HepG2 (cell line): ENCODE data around the gene TGM2. TPM values are rescaled to one million over a fixed set of nuclear protein-coding genes. Genes with fewer than 3 reads are reported as not detected.
A peak's percentile ranks its signal among the peaks of the same experiment; 100 is the strongest.

Source experiments
- BCL6 ChIP-seq: IDR thresholded peaks from 2 replicates; pipeline ENCODE4 v1.6.1; 2016; ENCODE audit warnings: missing genetic modification reagents, missing compliant biosample characterization
- CEBPG ChIP-seq: IDR thresholded peaks from 2 replicates; pipeline ENCODE4 v1.6.1; 2016
- CHD4 ChIP-seq: fragments of 200-600 bp; sonication (generic); IDR thresholded peaks from 2 replicates; pipeline ENCODE4 v1.7.0; 2017; ENCODE audit warnings: mild to moderate bottlenecking, low read length, borderline replicate concordance
- HIVEP1 ChIP-seq: sonication (generic); formaldehyde crosslinking; IDR thresholded peaks from 2 replicates; pipeline ENCODE4 v1.4.0; 2020; ENCODE audit warnings: mild to moderate bottlenecking, missing genetic modification reagents
- JARID2 ChIP-seq: sonication (generic); formaldehyde crosslinking; IDR thresholded peaks from 2 replicates; pipeline ENCODE4 v1.8.1; 2023; ENCODE audit warnings: missing genetic modification reagents, inconsistent platforms; ENCODE audit not compliant: insufficient replicate concordance
- NBN ChIP-seq: fragments of 450-650 bp; conservative IDR thresholded peaks from 2 replicates; pipeline ENCODE4 v1.6.1; 2017
- NR2F6 ChIP-seq, 2 experiments: IDR thresholded peaks; 2 replicates each; pipeline ENCODE4 v1.6.1; 2016; ENCODE audit warnings: antibody characterized with exemption in 1 of 2, mild to moderate bottlenecking in 1 of 2
- PAF1 ChIP-seq: IDR thresholded peaks from 2 replicates; pipeline ENCODE4 v1.6.1; 2016; ENCODE audit warnings: missing genetic modification reagents, missing compliant biosample characterization
- RBAK ChIP-seq: sonication (generic); formaldehyde crosslinking; IDR thresholded peaks from 2 replicates; pipeline ENCODE4 v1.5.1; 2020; ENCODE audit warnings: mild to moderate bottlenecking, missing genetic modification reagents
- SALL2 ChIP-seq: sonication (generic); formaldehyde crosslinking; IDR thresholded peaks from 2 replicates; pipeline ENCODE4 v1.8.1; 2023; ENCODE audit warnings: mild to moderate bottlenecking, missing genetic modification reagents, inconsistent platforms
- ZBTB25 ChIP-seq: IDR thresholded peaks from 2 replicates; pipeline ENCODE4 v1.6.1; 2018; ENCODE audit warnings: missing genetic modification reagents
- ZIK1 ChIP-seq: sonication (generic); formaldehyde crosslinking; IDR thresholded peaks from 2 replicates; pipeline ENCODE4 v1.5.0; 2020; ENCODE audit warnings: mild to moderate bottlenecking, low read depth, missing genetic modification reagents, borderline replicate concordance
- ZKSCAN8 ChIP-seq: IDR thresholded peaks from 2 replicates; pipeline ENCODE4 v1.6.1; 2016; ENCODE audit warnings: borderline replicate concordance, missing genetic modification reagents, missing compliant biosample characterization
- ZNF225 ChIP-seq: sonication (generic); formaldehyde crosslinking; IDR thresholded peaks from 2 replicates; pipeline ENCODE4 v1.4.0; 2020; ENCODE audit warnings: mild to moderate bottlenecking, missing genetic modification reagents
- ZNF275 ChIP-seq: sonication (generic); formaldehyde crosslinking; IDR thresholded peaks from 2 replicates; pipeline ENCODE4 v1.8.0; 2022; ENCODE audit warnings: missing genetic modification reagents, mild to moderate bottlenecking, inconsistent platforms, borderline replicate concordance
- ZNF292 ChIP-seq: sonication (generic); formaldehyde crosslinking; IDR thresholded peaks from 2 replicates; pipeline ENCODE4 v1.8.1; 2022; ENCODE audit warnings: mild to moderate bottlenecking, low read depth, missing genetic modification reagents, borderline replicate concordance
- ZNF331 ChIP-seq: sonication (generic); formaldehyde crosslinking; IDR thresholded peaks from 2 replicates; pipeline ENCODE4 v1.4.0; 2020; ENCODE audit warnings: missing genetic modification reagents
- ZNF530 ChIP-seq: sonication (generic); formaldehyde crosslinking; IDR thresholded peaks from 2 replicates; pipeline ENCODE4 v1.5.0; 2020; ENCODE audit warnings: low read depth, mild to moderate bottlenecking, missing genetic modification reagents
- ZNF614 ChIP-seq: IDR thresholded peaks from 2 replicates; pipeline ENCODE4 v1.6.1; 2018; ENCODE audit warnings: missing biosample characterization, missing genetic modification reagents, inconsistent platforms, borderline replicate concordance
- polyA plus RNA-seq, 8 experiments: library from polyadenylated mRNA; depleted of rRNA in 3 of 8; stranded (reverse) in 7 of 8; unstranded in 1 of 8; fragments of >200 nt; fragmentation: Illumina TruSeq in 4 of 8; extraction: Trizol in 4 of 8; gene quantifications; 2 replicates each; pipeline versions ENCODE4 v1.2.1 to v1.2.3, GENCODE V29; 2011 to 2016; ENCODE audit warnings: low read depth in 4 of 8, missing spikeins in 1 of 8, mixed read lengths in 1 of 8; ENCODE audit not compliant: insufficient read depth in 1 of 8
- total RNA-seq, 5 experiments: library from RNA; depleted of rRNA; stranded (reverse); fragments of >200 nt; fragmentation: Illumina TruSeq; extraction: Trizol; gene quantifications; 2 replicates each; pipeline ENCODE4 v1.2.3, GENCODE V29; 2016; ENCODE audit warnings: low read depth in 1 of 5
- TF ChIP-seq, protein P1 (sequence below): sonication (generic); formaldehyde crosslinking; IDR thresholded peaks from 2 replicates; pipeline ENCODE4 v1.4.0; 2020; ENCODE audit warnings: missing genetic modification reagents, borderline replicate concordance
- TF ChIP-seq, protein P2 (sequence below): sonication (generic); formaldehyde crosslinking; IDR thresholded peaks from 2 replicates; pipeline ENCODE4 v1.4.0; 2020; ENCODE audit warnings: mild to moderate bottlenecking, missing genetic modification reagents

Gene TGM2
- total and polyA plus RNA-seq, 2 of the 13 experiments (the other 11 are each of a cell fraction or from before 2014, with no cell fraction given): 4.2 to 46.4 TPM

DNA sequence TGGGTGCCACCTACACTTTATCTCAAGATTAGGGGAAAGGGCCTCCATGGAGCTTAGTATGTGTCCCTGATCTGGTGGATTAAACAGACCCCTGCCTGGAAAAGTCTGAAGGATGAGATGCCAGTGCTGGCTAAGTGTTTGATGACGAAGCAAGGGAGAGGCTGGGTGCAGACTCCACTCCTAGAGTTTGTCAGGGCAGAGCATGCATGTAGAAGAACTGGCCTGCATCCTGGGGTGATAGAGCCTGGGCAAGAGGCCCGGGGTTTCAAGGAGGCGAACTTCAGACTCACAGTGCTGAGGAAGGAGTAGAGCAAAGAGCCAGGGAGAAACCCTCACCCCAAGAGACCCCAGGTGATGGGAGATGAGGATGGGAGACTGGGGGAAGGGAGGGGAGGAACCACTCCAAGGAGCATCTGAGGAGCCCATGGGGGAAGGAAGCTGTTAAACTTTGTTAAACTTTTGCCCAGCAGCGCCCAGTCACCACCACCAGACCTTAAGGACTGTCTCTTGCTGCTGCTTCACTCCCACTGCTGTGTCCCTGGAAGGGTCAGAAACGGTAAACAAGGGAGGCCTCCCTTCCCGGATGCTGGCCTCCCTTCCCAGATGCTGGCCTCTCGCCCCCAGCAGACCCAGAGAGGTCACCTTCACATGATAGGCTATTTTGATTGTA is 69.9 kb downstream of the TGM2 start (continued):
- TF ChIP-seq, protein P1, sequence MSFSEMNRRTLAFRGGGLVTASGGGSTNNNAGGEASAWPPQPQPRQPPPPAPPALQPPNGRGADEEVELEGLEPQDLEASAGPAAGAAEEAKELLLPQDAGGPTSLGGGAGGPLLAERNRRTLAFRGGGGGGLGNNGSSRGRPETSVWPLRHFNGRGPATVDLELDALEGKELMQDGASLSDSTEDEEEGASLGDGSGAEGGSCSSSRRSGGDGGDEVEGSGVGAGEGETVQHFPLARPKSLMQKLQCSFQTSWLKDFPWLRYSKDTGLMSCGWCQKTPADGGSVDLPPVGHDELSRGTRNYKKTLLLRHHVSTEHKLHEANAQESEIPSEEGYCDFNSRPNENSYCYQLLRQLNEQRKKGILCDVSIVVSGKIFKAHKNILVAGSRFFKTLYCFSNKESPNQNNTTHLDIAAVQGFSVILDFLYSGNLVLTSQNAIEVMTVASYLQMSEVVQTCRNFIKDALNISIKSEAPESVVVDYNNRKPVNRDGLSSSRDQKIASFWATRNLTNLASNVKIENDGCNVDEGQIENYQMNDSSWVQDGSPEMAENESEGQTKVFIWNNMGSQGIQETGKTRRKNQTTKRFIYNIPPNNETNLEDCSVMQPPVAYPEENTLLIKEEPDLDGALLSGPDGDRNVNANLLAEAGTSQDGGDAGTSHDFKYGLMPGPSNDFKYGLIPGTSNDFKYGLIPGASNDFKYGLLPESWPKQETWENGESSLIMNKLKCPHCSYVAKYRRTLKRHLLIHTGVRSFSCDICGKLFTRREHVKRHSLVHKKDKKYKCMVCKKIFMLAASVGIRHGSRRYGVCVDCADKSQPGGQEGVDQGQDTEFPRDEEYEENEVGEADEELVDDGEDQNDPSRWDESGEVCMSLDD: no peak
- TF ChIP-seq ZNF331 (CRISPR knock-in tag) (no peak), ZNF614 (CRISPR knock-in tag) (no peak), NR2F6 (IDR thresholded peaks at IDR 0.05) (peak; percentile 83), NR2F6 (CRISPR knock-in tag; IDR thresholded peaks at IDR 0.05) (peak; percentile 78), ZIK1 (CRISPR knock-in tag) (no peak), ZNF292 (CRISPR knock-in tag) (no peak), SALL2 (no peak), ZNF275 (CRISPR knock-in tag) (no peak), ZNF225 (0 out of 2 replicates have a peak, but pooled peaks have one; percentile 52), BCL6 (CRISPR knock-in tag) (peak; percentile 63), RBAK (CRISPR knock-in tag) (no peak), PAF1 (CRISPR knock-in tag) (no peak), HIVEP1 (CRISPR knock-in tag) (no peak), ZNF530 (CRISPR knock-in tag) (no peak), JARID2 (no peak), CEBPG (CRISPR knock-in tag) (no peak), ZKSCAN8 (CRISPR knock-in tag) (no peak), ZBTB25 (CRISPR knock-in tag) (no peak), NBN (no peak), CHD4 (no peak)
- TF ChIP-seq, protein P2, sequence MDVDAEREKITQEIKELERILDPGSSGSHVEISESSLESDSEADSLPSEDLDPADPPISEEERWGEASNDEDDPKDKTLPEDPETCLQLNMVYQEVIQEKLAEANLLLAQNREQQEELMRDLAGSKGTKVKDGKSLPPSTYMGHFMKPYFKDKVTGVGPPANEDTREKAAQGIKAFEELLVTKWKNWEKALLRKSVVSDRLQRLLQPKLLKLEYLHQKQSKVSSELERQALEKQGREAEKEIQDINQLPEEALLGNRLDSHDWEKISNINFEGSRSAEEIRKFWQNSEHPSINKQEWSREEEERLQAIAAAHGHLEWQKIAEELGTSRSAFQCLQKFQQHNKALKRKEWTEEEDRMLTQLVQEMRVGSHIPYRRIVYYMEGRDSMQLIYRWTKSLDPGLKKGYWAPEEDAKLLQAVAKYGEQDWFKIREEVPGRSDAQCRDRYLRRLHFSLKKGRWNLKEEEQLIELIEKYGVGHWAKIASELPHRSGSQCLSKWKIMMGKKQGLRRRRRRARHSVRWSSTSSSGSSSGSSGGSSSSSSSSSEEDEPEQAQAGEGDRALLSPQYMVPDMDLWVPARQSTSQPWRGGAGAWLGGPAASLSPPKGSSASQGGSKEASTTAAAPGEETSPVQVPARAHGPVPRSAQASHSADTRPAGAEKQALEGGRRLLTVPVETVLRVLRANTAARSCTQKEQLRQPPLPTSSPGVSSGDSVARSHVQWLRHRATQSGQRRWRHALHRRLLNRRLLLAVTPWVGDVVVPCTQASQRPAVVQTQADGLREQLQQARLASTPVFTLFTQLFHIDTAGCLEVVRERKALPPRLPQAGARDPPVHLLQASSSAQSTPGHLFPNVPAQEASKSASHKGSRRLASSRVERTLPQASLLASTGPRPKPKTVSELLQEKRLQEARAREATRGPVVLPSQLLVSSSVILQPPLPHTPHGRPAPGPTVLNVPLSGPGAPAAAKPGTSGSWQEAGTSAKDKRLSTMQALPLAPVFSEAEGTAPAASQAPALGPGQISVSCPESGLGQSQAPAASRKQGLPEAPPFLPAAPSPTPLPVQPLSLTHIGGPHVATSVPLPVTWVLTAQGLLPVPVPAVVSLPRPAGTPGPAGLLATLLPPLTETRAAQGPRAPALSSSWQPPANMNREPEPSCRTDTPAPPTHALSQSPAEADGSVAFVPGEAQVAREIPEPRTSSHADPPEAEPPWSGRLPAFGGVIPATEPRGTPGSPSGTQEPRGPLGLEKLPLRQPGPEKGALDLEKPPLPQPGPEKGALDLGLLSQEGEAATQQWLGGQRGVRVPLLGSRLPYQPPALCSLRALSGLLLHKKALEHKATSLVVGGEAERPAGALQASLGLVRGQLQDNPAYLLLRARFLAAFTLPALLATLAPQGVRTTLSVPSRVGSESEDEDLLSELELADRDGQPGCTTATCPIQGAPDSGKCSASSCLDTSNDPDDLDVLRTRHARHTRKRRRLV: no peak
